Karpas-422 (cell line): ENCODE measurements around the gene TLE4. TPM values are rescaled to one million over a fixed set of nuclear protein-coding genes. Genes with fewer than 3 reads are reported as not detected.
"Not testable (repeated sequence)": the region's sequence is repeated elsewhere in the genome, so short reads cannot be mapped to it uniquely, and the experiment has no call there.

Experiments used
- DNase-seq: peaks from one replicate; pipeline ENCODE4 v3.0.0-alpha.2; 2015
- H2AFZ ChIP-seq: fragments of 200-600 bp; sonication (generic); 2 replicates; pipeline ENCODE4 v1.6.1; 2014; ENCODE audit warnings: antibody characterized with exemption, low read length, mixed read lengths
- H3K27ac ChIP-seq: fragments of 200-600 bp; sonication (generic); 2 replicates; pipeline ENCODE4 v1.5.1; 2014; ENCODE audit warnings: mild to moderate bottlenecking, low read length, moderate library complexity
- H3K27me3 ChIP-seq: fragments of 200-600 bp; sonication (generic); 2 replicates; pipeline ENCODE4 v1.6.1; 2014; ENCODE audit warnings: low read length, mixed read lengths
- H3K36me3 ChIP-seq: fragments of 200-600 bp; sonication (generic); 2 replicates; pipeline ENCODE4 v1.6.1; 2014; ENCODE audit warnings: low read length, mixed read lengths; ENCODE audit not compliant: insufficient read depth
- H3K4me1 ChIP-seq: fragments of 200-600 bp; sonication (generic); 2 replicates; pipeline ENCODE4 v1.6.1; 2014; ENCODE audit warnings: mild to moderate bottlenecking, low read length, mixed read lengths
- H3K4me2 ChIP-seq: fragments of 200-600 bp; sonication (generic); 2 replicates; pipeline ENCODE4 v1.6.1; 2014; ENCODE audit warnings: low read length, low read depth, mild to moderate bottlenecking; ENCODE audit not compliant: poor library complexity, severe bottlenecking
- H3K4me3 ChIP-seq: fragments of 200-600 bp; sonication (generic); 2 replicates; pipeline ENCODE4 v1.5.1; 2014; ENCODE audit warnings: mild to moderate bottlenecking, antibody characterized with exemption, low read length, mixed read lengths
- H3K79me2 ChIP-seq: fragments of 200-600 bp; sonication (generic); 2 replicates; pipeline ENCODE4 v1.6.1; 2014; ENCODE audit warnings: mild to moderate bottlenecking, low read length, mixed read lengths
- H3K9ac ChIP-seq: fragments of 200-600 bp; sonication (generic); 2 replicates; pipeline ENCODE4 v1.6.0; 2014; ENCODE audit warnings: low read length
- H3K9me2 ChIP-seq: fragments of 200-600 bp; sonication (generic), shearing (Covaris generic); replicated peaks from 2 replicates; pipeline ENCODE4 v1.6.0; 2014; ENCODE audit warnings: mild to moderate bottlenecking, low read length, moderate library complexity; ENCODE audit not compliant: insufficient read depth
- H3K9me3 ChIP-seq: fragments of 300-700, 200-600 bp; sonication (generic); 2 replicates; pipeline ENCODE4 v1.6.1; 2014; ENCODE audit warnings: low read length, mixed read lengths
- H4K20me1 ChIP-seq: fragments of 200-600 bp; sonication (generic); 2 replicates; pipeline ENCODE4 v1.6.1; 2014; ENCODE audit warnings: mild to moderate bottlenecking, antibody characterized with exemption, low read length, low read depth; ENCODE audit not compliant: insufficient read depth
- total RNA-seq: library from RNA; depleted of rRNA; stranded (reverse); fragments of >200 nt; shearing (Covaris generic); gene quantifications from 2 replicates; pipeline ENCODE4 v1.2.3, GENCODE V29; 2014; ENCODE audit warnings: low replicate concordance

Gene TLE4
- total RNA-seq, 1 experiment from 2014 or later = 65.3 TPM

- H2AFZ ChIP-seq, H4K20me1 ChIP-seq, H3K9ac ChIP-seq, H3K4me2 ChIP-seq, H3K27me3 ChIP-seq, H3K9me2 ChIP-seq, DNase-seq, H3K9me3 ChIP-seq, H3K4me3 ChIP-seq, H3K4me1 ChIP-seq, H3K27ac ChIP-seq: not testable (repeated sequence)
- peaks cover 65% of the 10 kb centered on the region for H3K79me2 ChIP-seq
- peaks cover 29% of the 10 kb centered on the region for H3K36me3 ChIP-seq
Observed at GRCh38 chr9:79654591-79655382, 83.0 kb downstream of the TLE4 start.

- Histone ChIP-seq H3K79me2 (peaks cover 66% of the 10 kb centered on the region), H3K4me1 (no peaks in the 10 kb centered on the region), H4K20me1 (no peaks in the 10 kb centered on the region), H3K4me2 (no peak overlapping the region), H3K4me3 (no peak overlapping the region), H3K9me2 (no peaks in the 10 kb centered on the region), H3K27me3 (no peaks in the 10 kb centered on the region), H3K9ac (no peak overlapping the region), H3K36me3 (peaks cover 29% of the 10 kb centered on the region), H3K27ac (no peak overlapping the region), H3K9me3 (no peaks in the 10 kb centered on the region), H2AFZ (no peak overlapping the region)
- no peak for DNase-seq
Observed at GRCh38 chr9:79655551-79655950, 83.8 kb downstream of the TLE4 start.

GRCh38 chr9:79656169-79656568 is 84.4 kb downstream of the TLE4 start:
- DNase-seq = no peak
- H3K9me2 ChIP-seq = no peaks in the 10 kb centered on the region
- no peaks in the 10 kb centered on the region for H3K27me3 ChIP-seq
- H3K9ac ChIP-seq = no peak overlapping the region
- H3K4me3 ChIP-seq = no peak overlapping the region
- H3K36me3 ChIP-seq = peaks cover 29% of the 10 kb centered on the region
- no peaks in the 10 kb centered on the region for H3K4me1 ChIP-seq
- H3K27ac ChIP-seq = no peak overlapping the region
- H3K4me2 ChIP-seq = no peak overlapping the region
- no peaks in the 10 kb centered on the region for H4K20me1 ChIP-seq
- H2AFZ ChIP-seq = no peak overlapping the region
- peaks cover 67% of the 10 kb centered on the region for H3K79me2 ChIP-seq
- H3K9me3 ChIP-seq = no peaks in the 10 kb centered on the region

GRCh38 chr9:79657891-79658290 is 86.1 kb downstream of the TLE4 start:
- no peaks in the 10 kb centered on the region for H3K4me1 ChIP-seq
- H2AFZ ChIP-seq = no peak overlapping the region
- H3K36me3 ChIP-seq = peaks cover 23% of the 10 kb centered on the region; the same call in 1 of the 2 replicates
- H3K4me3 ChIP-seq = no peak overlapping the region
- H3K9ac ChIP-seq = no peak overlapping the region
- H3K27me3 ChIP-seq = no peaks in the 10 kb centered on the region
- peaks cover 69% of the 10 kb centered on the region for H3K79me2 ChIP-seq
- H3K9me2 ChIP-seq = no peaks in the 10 kb centered on the region
- no peaks in the 10 kb centered on the region for H3K9me3 ChIP-seq
- H3K27ac ChIP-seq = no peak overlapping the region
- no peak for DNase-seq
- no peak overlapping the region for H3K4me2 ChIP-seq
- H4K20me1 ChIP-seq = no peaks in the 10 kb centered on the region

GRCh38 chr9:79658926-79659325 is 87.2 kb downstream of the TLE4 start:
- Histone ChIP-seq H3K27ac (no peak overlapping the region), H3K36me3 (peaks cover 17% of the 10 kb centered on the region; the same call in 1 of the 2 replicates), H3K79me2 (peaks cover 75% of the 10 kb centered on the region), H3K4me3 (no peak overlapping the region), H3K9me2 (no peaks in the 10 kb centered on the region), H2AFZ (no peak overlapping the region), H3K9ac (no peak overlapping the region), H3K4me2 (no peak overlapping the region), H4K20me1 (no peaks in the 10 kb centered on the region), H3K9me3 (no peaks in the 10 kb centered on the region), H3K4me1 (no peaks in the 10 kb centered on the region), H3K27me3 (no peaks in the 10 kb centered on the region)
- DNase-seq = no peak

GRCh38 chr9:79660615-79661014 is 88.8 kb downstream of the TLE4 start:
- Histone ChIP-seq H2AFZ (no peak overlapping the region), H3K4me1 (no peaks in the 10 kb centered on the region), H3K9me3 (no peaks in the 10 kb centered on the region), H3K27me3 (no peaks in the 10 kb centered on the region), H3K27ac (no peak overlapping the region), H3K79me2 (peaks cover 83% of the 10 kb centered on the region), H3K9me2 (no peaks in the 10 kb centered on the region), H3K4me2 (no peak overlapping the region), H4K20me1 (no peaks in the 10 kb centered on the region), H3K36me3 (peaks cover 16% of the 10 kb centered on the region; the same call in 1 of the 2 replicates), H3K4me3 (no peak overlapping the region), H3K9ac (no peak overlapping the region)
- DNase-seq = no peak

- H3K27me3 ChIP-seq = no peaks in the 10 kb centered on the region
- H3K79me2 ChIP-seq = peaks cover 81% of the 10 kb centered on the region
- H3K4me1 ChIP-seq = no peaks in the 10 kb centered on the region
- H3K9me2 ChIP-seq = no peaks in the 10 kb centered on the region
- no peak for DNase-seq
- H3K9me3 ChIP-seq = no peaks in the 10 kb centered on the region
- no peak overlapping the region for H3K4me2 ChIP-seq
- H2AFZ ChIP-seq = no peak overlapping the region
- H3K27ac ChIP-seq = no peak overlapping the region
- H3K9ac ChIP-seq = no peak overlapping the region
- no peak overlapping the region for H3K4me3 ChIP-seq
- H3K36me3 ChIP-seq = peaks cover 10% of the 10 kb centered on the region; the same call in 1 of the 2 replicates
- no peaks in the 10 kb centered on the region for H4K20me1 ChIP-seq
Observed at GRCh38 chr9:79661279-79661678, 89.5 kb downstream of the TLE4 start.

GRCh38 chr9:79661886-79662536 is 90.2 kb downstream of the TLE4 start:
- Histone ChIP-seq H3K4me1 (peaks cover 2% of the 10 kb centered on the region; the same call in 1 of the 2 replicates), H3K9me3 (no peaks in the 10 kb centered on the region), H3K36me3 (0 out of 2 replicates have a peak, but pooled peaks cover 10% of the 10 kb centered on the region), H3K9ac (no peak overlapping the region), H3K9me2 (no peaks in the 10 kb centered on the region), H4K20me1 (no peaks in the 10 kb centered on the region), H3K4me3 (no peak overlapping the region), H2AFZ (no peak overlapping the region), H3K27ac (no peak overlapping the region), H3K27me3 (no peaks in the 10 kb centered on the region), H3K79me2 (peaks cover 81% of the 10 kb centered on the region), H3K4me2 (no peak overlapping the region)
- no peak for DNase-seq
